H9 (cell line): ENCODE measurements around the gene DSN1. TPM values are rescaled to one million over a fixed set of nuclear protein-coding genes. Genes with fewer than 3 reads are reported as not detected.

ENCODE experiments used
- DNase-seq: peaks from one replicate; pipeline ENCODE4 v3.0.0-alpha.2; 2017
- H2AFZ ChIP-seq: one replicate; pipeline ENCODE4 v1.6.1; 2013; ENCODE audit warnings: mild to moderate bottlenecking, low read length, control low read depth, moderate library complexity
- H2AK5ac ChIP-seq: 2 replicates; pipeline ENCODE4 v1.6.1; 2013; ENCODE audit warnings: low read length, control low read depth, mixed read lengths; ENCODE audit not compliant: insufficient read length
- H2BK120ac ChIP-seq: one replicate; pipeline ENCODE4 v1.6.1; 2013; ENCODE audit warnings: low read depth, mild to moderate bottlenecking, low read length, control low read depth, inconsistent platforms; ENCODE audit not compliant: poor library complexity, severe bottlenecking
- H2BK12ac ChIP-seq: 2 replicates; pipeline ENCODE4 v1.6.1; 2013; ENCODE audit warnings: low read length, control low read depth, mixed read lengths, low read depth; ENCODE audit not compliant: insufficient read length
- H2BK15ac ChIP-seq: 2 replicates; pipeline ENCODE4 v1.6.1; 2013; ENCODE audit warnings: low read depth, low read length, control low read depth
- H2BK20ac ChIP-seq: one replicate; pipeline ENCODE4 v1.6.1; 2013; ENCODE audit warnings: low read depth, mild to moderate bottlenecking, low read length, control low read depth, inconsistent platforms; ENCODE audit not compliant: poor library complexity, severe bottlenecking
- H2BK5ac ChIP-seq: 2 replicates; pipeline ENCODE4 v1.6.1; 2013; ENCODE audit warnings: low read length, control low read depth, mixed read lengths; ENCODE audit not compliant: insufficient read length
- H3K14ac ChIP-seq: 2 replicates; pipeline ENCODE4 v1.6.1; 2013; ENCODE audit warnings: low read length, control low read depth; ENCODE audit not compliant: insufficient read depth
- H3K18ac ChIP-seq: 2 replicates; pipeline ENCODE4 v1.6.1; 2013; ENCODE audit warnings: low read depth, mild to moderate bottlenecking, mixed read lengths, low read length, control low read depth; ENCODE audit not compliant: insufficient read length
- H3K23ac ChIP-seq: 2 replicates; pipeline ENCODE4 v1.6.1; 2013; ENCODE audit warnings: low read length, control low read depth, mixed read lengths, low read depth; ENCODE audit not compliant: insufficient read length
- H3K23me2 ChIP-seq: 2 replicates; pipeline ENCODE4 v1.6.1; 2013; ENCODE audit warnings: low read depth, mild to moderate bottlenecking, mixed read lengths, low read length, control low read depth; ENCODE audit not compliant: insufficient read length, poor library complexity, severe bottlenecking
- H3K27ac ChIP-seq: 2 replicates; pipeline ENCODE4 v1.5.1; 2013; ENCODE audit warnings: low read length, control low read depth, mixed read lengths, low read depth; ENCODE audit not compliant: insufficient read length
- H3K27me3 ChIP-seq: 2 replicates; pipeline ENCODE4 v1.6.1; 2013; ENCODE audit warnings: low read length, control low read depth, inconsistent platforms; ENCODE audit not compliant: insufficient read depth
- H3K4ac ChIP-seq: 2 replicates; pipeline ENCODE4 v1.6.1; 2013; ENCODE audit warnings: low read depth, mild to moderate bottlenecking, control low read depth, inconsistent platforms, low read length, moderate library complexity
- H3K4me1 ChIP-seq: 2 replicates; pipeline ENCODE4 v1.6.1; 2013; ENCODE audit warnings: low read length, control low read depth, inconsistent platforms; ENCODE audit not compliant: insufficient read depth
- H3K4me2 ChIP-seq: 2 replicates; pipeline ENCODE4 v1.6.1; 2013; ENCODE audit warnings: low read length, control low read depth, mixed read lengths; ENCODE audit not compliant: insufficient read length, insufficient read depth
- H3K56ac ChIP-seq: 2 replicates; pipeline ENCODE4 v1.6.1; 2013; ENCODE audit warnings: low read depth, mild to moderate bottlenecking, mixed read lengths, low read length, control low read depth; ENCODE audit not compliant: insufficient read length
- H3K79me1 ChIP-seq: 2 replicates; pipeline ENCODE4 v1.6.1; 2013; ENCODE audit warnings: low read depth, mild to moderate bottlenecking, moderate library complexity, low read length, control low read depth, inconsistent platforms; ENCODE audit not compliant: insufficient read depth, poor library complexity, severe bottlenecking
- H3K79me2 ChIP-seq: 2 replicates; pipeline ENCODE4 v1.6.1; 2013; ENCODE audit warnings: low read length, control low read depth, inconsistent platforms; ENCODE audit not compliant: insufficient read depth
- H3K9ac ChIP-seq: 2 replicates; pipeline ENCODE4 v1.6.1; 2013; ENCODE audit warnings: low read length, control low read depth, mixed read lengths; ENCODE audit not compliant: insufficient read length; ENCODE audit errors: extremely low read depth
- H3K9me3 ChIP-seq: one replicate; pipeline ENCODE4 v1.6.1; 2013; ENCODE audit warnings: low read depth, low read length, inconsistent platforms; ENCODE audit not compliant: control insufficient read depth
- H3T11ph ChIP-seq: one replicate; pipeline ENCODE4 v1.6.1; 2013; ENCODE audit warnings: mild to moderate bottlenecking, low read length, control low read depth, inconsistent platforms
- H4K20me1 ChIP-seq: one replicate; pipeline ENCODE4 v1.6.1; 2013; ENCODE audit not compliant: control insufficient read depth, insufficient read length, insufficient read depth
- H4K5ac ChIP-seq: 2 replicates; pipeline ENCODE4 v1.6.1; 2013; ENCODE audit warnings: low read depth, mild to moderate bottlenecking, mixed read lengths, low read length, control low read depth; ENCODE audit not compliant: insufficient read length
- H4K8ac ChIP-seq: replicated peaks from 2 replicates; pipeline ENCODE4 v1.6.1; 2013; ENCODE audit warnings: low read length, control low read depth, mixed read lengths, low read depth; ENCODE audit not compliant: insufficient read length
- H4K91ac ChIP-seq: 2 replicates; pipeline ENCODE4 v1.6.1; 2013; ENCODE audit warnings: low read depth, mild to moderate bottlenecking, moderate library complexity, mixed read lengths, low read length, control low read depth; ENCODE audit not compliant: insufficient read length
- H3K27ac Mint-ChIP-seq, 3 experiments: 2 replicates in 2 of 3; 3 replicates in 1 of 3; pipeline ENCODE4 v1.8.0; 2020 to 2021; ENCODE audit warnings: mixed read lengths in 3 of 3, mild to moderate bottlenecking in 1 of 3, moderate library complexity in 1 of 3
- H3K27me3 Mint-ChIP-seq: 2 replicates; pipeline ENCODE4 v1.8.0; 2021; ENCODE audit warnings: low read depth, mild to moderate bottlenecking, moderate library complexity, mixed read lengths
- H3K36me3 Mint-ChIP-seq, 3 experiments: 2 replicates in 2 of 3; 3 replicates in 1 of 3; pipeline ENCODE4 v1.8.0; 2020 to 2021; ENCODE audit warnings: low read depth in 3 of 3, mixed read lengths in 3 of 3; ENCODE audit not compliant: insufficient read depth in 1 of 3
- H3K4me1 Mint-ChIP-seq, 2 experiments: 2 replicates each; pipeline ENCODE4 v1.8.0; 2020; ENCODE audit warnings: mixed read lengths in 2 of 2
- H3K4me3 Mint-ChIP-seq, 2 experiments: 2 replicates in 1 of 2; 3 replicates in 1 of 2; pipeline ENCODE4 v1.8.0; 2020 to 2021; ENCODE audit warnings: mild to moderate bottlenecking in 2 of 2, mixed read lengths in 2 of 2, moderate library complexity in 1 of 2
- H3K9me3 Mint-ChIP-seq, 2 experiments: 2 replicates in 1 of 2; 3 replicates in 1 of 2; pipeline ENCODE4 v1.8.0; 2020; ENCODE audit warnings: mild to moderate bottlenecking in 2 of 2, mixed read lengths in 2 of 2, moderate library complexity in 1 of 2
- WGBS: extraction: QIAGEN DNeasy Blood & Tissue Kit; methylation state at CpG from one replicate; pipeline ENCODE4 v1.1.7; 2013; ENCODE audit warnings: missing lambda C conversion rate, low lambda C conversion rate, mixed read lengths; ENCODE audit not compliant: insufficient read length; ENCODE audit errors: extremely low coverage; 5-methylcytosine and 5-hydroxymethylcytosine counted together
- total RNA-seq: library from RNA; stranded (reverse); gene quantifications from 2 replicates; pipeline ENCODE4 v1.2.1, GENCODE V29; 2021
- TF ChIP-seq, protein P1 (sequence below): fragments of 200-600 bp; sonication (generic); conservative IDR thresholded peaks from 3 replicates; pipeline ENCODE4 v1.8.0; 2021; ENCODE audit warnings: antibody characterized with exemption, mild to moderate bottlenecking

DSN1 gene
- total RNA-seq, 1 experiment from 2014 or later = 22.8 TPM

- no peak overlapping the region for H4K5ac ChIP-seq
- no peaks in the 10 kb centered on the region for H3K27me3 ChIP-seq
- H2AFZ ChIP-seq = no peak overlapping the region
- H3K4me2 ChIP-seq = no peak overlapping the region
- H3K23me2 ChIP-seq = peaks cover 11% of the 10 kb centered on the region
- H3K9me3 Mint-ChIP-seq = peaks cover 0 to 1% of the 10 kb centered on the region in 2 experiments; a peak in 2 of 5 replicates
- H4K91ac ChIP-seq = no peak overlapping the region
- H3K27me3 Mint-ChIP-seq = peaks cover 1% of the 10 kb centered on the region
- no peak overlapping the region for H3K18ac ChIP-seq
- H2AK5ac ChIP-seq = no peak overlapping the region
- no peak overlapping the region for H3K4ac ChIP-seq
- H3K9ac ChIP-seq = no peak overlapping the region
- peak overlapping the region in 1 of 2 experiments; percentile 92; a peak in 1 of 5 replicates for H3K4me3 Mint-ChIP-seq
- H3K4me1 Mint-ChIP-seq = peaks cover 42 to 44% of the 10 kb centered on the region in 2 experiments
- no peak overlapping the region for H3K23ac ChIP-seq
- TF ChIP-seq, protein P1, sequence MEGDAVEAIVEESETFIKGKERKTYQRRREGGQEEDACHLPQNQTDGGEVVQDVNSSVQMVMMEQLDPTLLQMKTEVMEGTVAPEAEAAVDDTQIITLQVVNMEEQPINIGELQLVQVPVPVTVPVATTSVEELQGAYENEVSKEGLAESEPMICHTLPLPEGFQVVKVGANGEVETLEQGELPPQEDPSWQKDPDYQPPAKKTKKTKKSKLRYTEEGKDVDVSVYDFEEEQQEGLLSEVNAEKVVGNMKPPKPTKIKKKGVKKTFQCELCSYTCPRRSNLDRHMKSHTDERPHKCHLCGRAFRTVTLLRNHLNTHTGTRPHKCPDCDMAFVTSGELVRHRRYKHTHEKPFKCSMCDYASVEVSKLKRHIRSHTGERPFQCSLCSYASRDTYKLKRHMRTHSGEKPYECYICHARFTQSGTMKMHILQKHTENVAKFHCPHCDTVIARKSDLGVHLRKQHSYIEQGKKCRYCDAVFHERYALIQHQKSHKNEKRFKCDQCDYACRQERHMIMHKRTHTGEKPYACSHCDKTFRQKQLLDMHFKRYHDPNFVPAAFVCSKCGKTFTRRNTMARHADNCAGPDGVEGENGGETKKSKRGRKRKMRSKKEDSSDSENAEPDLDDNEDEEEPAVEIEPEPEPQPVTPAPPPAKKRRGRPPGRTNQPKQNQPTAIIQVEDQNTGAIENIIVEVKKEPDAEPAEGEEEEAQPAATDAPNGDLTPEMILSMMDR = no peak
- H3T11ph ChIP-seq = no peak overlapping the region
- H2BK12ac ChIP-seq = no peak overlapping the region
- H2BK120ac ChIP-seq = no peak overlapping the region
- DNase-seq = no peak
- no peak overlapping the region for H3K27ac ChIP-seq
- H3K36me3 Mint-ChIP-seq = peaks cover 0 to 14% (median 13%) of the 10 kb centered on the region in 3 experiments
- H2BK5ac ChIP-seq = no peak overlapping the region
- no peaks in the 10 kb centered on the region; the same call in 1 of the 2 replicates for H3K4me1 ChIP-seq
- H4K8ac ChIP-seq = no peak overlapping the region
- no peaks in the 10 kb centered on the region for H3K9me3 ChIP-seq
- H3K79me1 ChIP-seq = no peaks in the 10 kb centered on the region
- H3K14ac ChIP-seq = no peak overlapping the region
- no peak overlapping the region for H3K27ac Mint-ChIP-seq
- no CpG with 5 or more reads among the region's 2 CpGs for WGBS
- H3K56ac ChIP-seq = no peak overlapping the region
- H4K20me1 ChIP-seq = no peaks in the 10 kb centered on the region
- H2BK15ac ChIP-seq = no peak overlapping the region
- H3K79me2 ChIP-seq = no peaks in the 10 kb centered on the region
- no peak overlapping the region for H2BK20ac ChIP-seq
These were observed 1.6 kb upstream of the DSN1 start for GRCh38 chr20:36775196-36775595.
